Ureter (tissue), 1 donor: ENCODE data around the gene RGSL1. TPM values are rescaled to one million over a fixed set of nuclear protein-coding genes. Genes with fewer than 3 reads are reported as not detected.

Experiments used
- total RNA-seq: library from RNA; stranded (reverse); gene quantifications from one replicate; pipeline ENCODE4 v1.2.4, GENCODE V29; 2023
- donor health status: DM: yes; HTN: yes; CAD: no.

Gene RGSL1
- total RNA-seq, 1 donor from 2014 or later = not detected

Other genes starting within 250 kb of the RGSL1 start
- gene GLUL, start 58.4 kb upstream of the RGSL1 start, total RNA-seq = 418 TPM
- gene TEDDM1, start 49.5 kb upstream of the RGSL1 start, total RNA-seq = not detected
- 15.0 TPM for gene RNASEL, start 139.1 kb downstream of the RGSL1 start, total RNA-seq
- 22.4 TPM for gene RGS16, start 154.2 kb downstream of the RGSL1 start, total RNA-seq
- not detected for gene RGS8, start 234.4 kb downstream of the RGSL1 start, total RNA-seq